Activated CD4-positive, alpha-beta T cell treated with anti-CD3 and anti-CD28 coated beads, Interleukin-2, amount 10 ng/mL, durations not matched to agents 24 days and 14 days (primary cell): ENCODE data around the gene SUGCT. TPM values are rescaled to one million over a fixed set of nuclear protein-coding genes. Genes with fewer than 3 reads are reported as not detected.

ENCODE experiments used
- DNase-seq: peaks from one replicate; pipeline ENCODE4 v3.0.0; 2022
- H3K27ac Mint-ChIP-seq: one replicate; pipeline ENCODE4 v1.8.0; 2022; ENCODE audit warnings: mild to moderate bottlenecking, mixed read lengths
- H3K27me3 Mint-ChIP-seq: one replicate; pipeline ENCODE4 v1.8.0; 2022; ENCODE audit warnings: mixed read lengths
- H3K36me3 Mint-ChIP-seq: one replicate; pipeline ENCODE4 v1.8.0; 2022; ENCODE audit warnings: low read depth, mild to moderate bottlenecking, mixed read lengths
- H3K4me1 Mint-ChIP-seq: one replicate; pipeline ENCODE4 v1.8.0; 2021; ENCODE audit warnings: mixed read lengths
- H3K4me3 Mint-ChIP-seq: one replicate; pipeline ENCODE4 v1.8.0; 2022; ENCODE audit warnings: mild to moderate bottlenecking, moderate library complexity, mixed read lengths
- H3K9me3 Mint-ChIP-seq: one replicate; pipeline ENCODE4 v1.8.0; 2021; ENCODE audit warnings: mixed read lengths
- intact Hi-C: fragments of 100-400 bp; cut with micrococcal nuclease; formaldehyde crosslinking; loops from one replicate; pipeline ENCODE4 v1.15.1; 2023
- total RNA-seq: library from RNA; stranded (reverse); gene quantifications from 2 replicates; pipeline ENCODE4 v1.2.3, GENCODE V29; 2022

SUGCT gene
- total RNA-seq, 1 donor from 2014 or later: 0.91 TPM

DNA sequence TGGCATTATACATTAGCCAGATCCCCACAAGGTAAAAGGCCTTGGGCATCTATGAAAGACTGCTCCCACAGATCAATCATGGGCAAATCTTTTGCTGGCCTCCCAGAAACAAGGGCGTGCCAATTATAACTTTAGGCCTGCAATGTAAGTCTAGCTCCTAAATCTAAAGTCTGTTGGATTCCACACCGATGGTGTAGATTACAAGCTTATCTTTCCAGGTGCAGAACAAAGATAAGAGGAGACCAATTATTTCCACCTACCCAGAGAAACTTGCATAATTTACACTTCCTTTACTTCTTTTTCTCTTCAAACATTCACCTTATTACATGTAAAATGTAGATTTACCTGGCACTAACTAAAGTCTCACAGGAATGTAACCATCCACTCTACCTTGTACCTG, 713.1 kb downstream of the SUGCT start:
- no peaks in the 10 kb centered on the region for H3K9me3 Mint-ChIP-seq
- intact Hi-C loops: no loop called here
- no peak for DNase-seq
- no peaks in the 10 kb centered on the region for H3K36me3 Mint-ChIP-seq
- no peaks in the 10 kb centered on the region for H3K27me3 Mint-ChIP-seq
- H3K4me3 Mint-ChIP-seq: no peak overlapping the region
- H3K4me1 Mint-ChIP-seq: no peaks in the 10 kb centered on the region
- no peak overlapping the region for H3K27ac Mint-ChIP-seq

DNA sequence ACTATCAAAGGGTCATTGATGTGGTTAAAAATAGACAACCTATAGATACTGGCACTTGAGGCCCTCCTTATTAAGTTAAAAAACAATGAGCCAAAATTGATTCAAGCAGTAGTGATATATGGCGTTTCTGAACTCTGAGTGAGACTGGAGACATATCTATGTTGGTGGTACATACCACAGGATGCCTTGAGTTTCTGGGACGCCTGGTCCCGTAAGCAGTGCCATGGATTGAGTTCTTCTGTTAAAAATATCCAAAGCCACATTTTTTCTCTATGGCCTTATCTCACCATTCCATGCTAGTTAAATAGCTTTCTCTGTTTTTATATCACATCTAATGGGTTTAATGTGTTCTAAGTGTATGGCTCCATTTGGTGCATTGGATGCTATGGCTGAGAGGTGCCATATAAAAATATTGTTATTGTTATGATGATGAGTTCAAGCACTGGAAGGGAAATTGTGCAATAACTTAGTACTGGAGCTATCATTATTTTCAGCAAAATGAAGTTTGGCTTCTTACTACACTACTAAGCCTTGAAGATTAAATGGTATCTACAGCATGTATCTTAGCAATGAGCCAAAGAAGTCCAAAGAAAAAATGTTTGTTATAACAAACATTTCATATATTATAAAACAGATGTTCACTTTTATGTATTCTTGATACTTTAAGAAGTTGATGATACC, 713.9 kb downstream of the SUGCT start:
- no peaks in the 10 kb centered on the region for H3K36me3 Mint-ChIP-seq
- no peaks in the 10 kb centered on the region for H3K9me3 Mint-ChIP-seq
- no peaks in the 10 kb centered on the region for H3K27me3 Mint-ChIP-seq
- no peak overlapping the region for H3K27ac Mint-ChIP-seq
- H3K4me3 Mint-ChIP-seq: no peak overlapping the region
- no peaks in the 10 kb centered on the region for H3K4me1 Mint-ChIP-seq
- no peak for DNase-seq
- intact Hi-C loops: no loop called here

DNA sequence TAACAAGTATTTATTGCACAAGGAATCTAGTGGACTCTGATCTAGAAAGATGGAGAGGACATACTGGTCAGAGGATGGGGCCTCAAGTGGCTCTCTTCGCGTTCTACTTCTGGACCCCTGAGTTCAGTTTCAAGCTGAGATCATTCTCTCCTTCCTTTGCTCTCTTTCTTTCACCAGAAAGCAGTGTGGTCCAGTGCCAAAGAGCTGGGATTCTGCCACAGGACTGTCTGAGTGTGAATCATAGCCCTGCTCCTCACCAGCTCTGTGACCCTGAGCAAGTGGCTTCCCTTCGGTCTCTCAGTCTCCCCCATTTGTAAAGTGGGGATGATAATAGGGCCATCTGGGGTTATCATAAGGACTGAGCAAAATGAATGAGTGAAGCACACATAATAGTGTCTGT, 715.2 kb downstream of the SUGCT start:
- Mint-ChIP-seq H3K27ac (no peak overlapping the region), H3K36me3 (no peaks in the 10 kb centered on the region), H3K9me3 (no peaks in the 10 kb centered on the region), H3K4me1 (no peaks in the 10 kb centered on the region), H3K27me3 (no peaks in the 10 kb centered on the region), H3K4me3 (no peak overlapping the region)
- no peak for DNase-seq
- intact Hi-C loops: no loop called here

GRCh38 chr7:40851001-40851400, 716.2 kb downstream of the SUGCT start:
- Mint-ChIP-seq H3K4me1 (no peaks in the 10 kb centered on the region), H3K27me3 (no peaks in the 10 kb centered on the region), H3K36me3 (no peaks in the 10 kb centered on the region), H3K9me3 (no peaks in the 10 kb centered on the region), H3K27ac (no peak overlapping the region), H3K4me3 (no peak overlapping the region)
- DNase-seq: no peak
- intact Hi-C loops: no loop called here

DNA sequence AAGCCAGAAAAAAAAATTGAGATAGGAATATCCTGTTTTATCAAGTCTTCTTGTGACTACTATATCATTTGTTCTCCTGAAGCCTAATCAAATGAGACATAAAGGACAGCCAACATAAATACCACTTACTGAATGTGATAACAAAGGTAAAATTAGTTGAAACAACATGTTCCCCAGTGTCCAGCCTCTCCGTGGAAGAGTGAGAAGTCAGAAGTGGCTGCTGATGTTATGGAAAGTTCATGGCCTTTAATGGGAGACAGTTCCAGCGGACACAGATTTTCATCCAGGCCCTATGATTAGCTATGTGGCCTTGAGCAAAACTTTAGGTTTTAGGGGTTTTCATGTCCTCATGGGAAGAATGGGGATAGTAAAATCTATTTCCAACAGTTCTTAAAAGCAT, 724.3 kb downstream of the SUGCT start:
- no peak overlapping the region for H3K4me3 Mint-ChIP-seq

DNA sequence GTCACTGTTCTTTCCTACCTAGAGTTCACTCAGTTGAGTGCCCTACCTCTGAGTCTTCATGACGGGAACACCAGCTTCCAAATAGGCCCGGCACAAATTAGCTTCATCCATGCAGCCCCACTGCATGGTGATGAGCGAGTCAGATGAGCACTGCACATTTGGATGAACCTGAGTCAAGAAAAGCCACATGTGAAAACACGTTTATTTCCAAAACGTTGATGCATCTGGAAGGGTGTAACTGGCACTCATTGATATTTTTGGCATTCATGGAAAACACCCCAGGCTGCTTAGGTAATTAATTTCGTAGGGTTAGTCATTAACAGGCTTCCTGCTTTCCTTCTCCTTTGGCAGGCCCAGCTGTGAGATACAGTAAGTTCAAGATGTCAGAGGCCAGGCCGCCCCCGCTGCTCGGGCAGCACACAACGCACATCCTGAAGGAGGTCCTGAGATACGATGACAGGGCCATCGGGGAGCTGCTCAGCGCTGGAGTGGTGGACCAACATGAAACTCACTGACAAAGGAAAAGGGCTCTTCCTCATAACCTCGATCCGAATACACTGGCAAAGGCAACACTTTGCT, 725.2 kb downstream of the SUGCT start:
- Mint-ChIP-seq H3K36me3 (no peaks in the 10 kb centered on the region), H3K4me3 (no peak overlapping the region), H3K27me3 (no peaks in the 10 kb centered on the region), H3K27ac (no peak overlapping the region), H3K9me3 (no peaks in the 10 kb centered on the region), H3K4me1 (no peaks in the 10 kb centered on the region)
- intact Hi-C loops: no loop called here
- DNase-seq: no peak

More for the DNA sequence above, 724.3 kb downstream of the SUGCT start:
- H3K9me3 Mint-ChIP-seq: no peaks in the 10 kb centered on the region
- intact Hi-C loops: no loop called here
- no peaks in the 10 kb centered on the region for H3K27me3 Mint-ChIP-seq
- no peaks in the 10 kb centered on the region for H3K4me1 Mint-ChIP-seq
- no peak overlapping the region for H3K27ac Mint-ChIP-seq
- no peaks in the 10 kb centered on the region for H3K36me3 Mint-ChIP-seq
- DNase-seq: no peak

DNA sequence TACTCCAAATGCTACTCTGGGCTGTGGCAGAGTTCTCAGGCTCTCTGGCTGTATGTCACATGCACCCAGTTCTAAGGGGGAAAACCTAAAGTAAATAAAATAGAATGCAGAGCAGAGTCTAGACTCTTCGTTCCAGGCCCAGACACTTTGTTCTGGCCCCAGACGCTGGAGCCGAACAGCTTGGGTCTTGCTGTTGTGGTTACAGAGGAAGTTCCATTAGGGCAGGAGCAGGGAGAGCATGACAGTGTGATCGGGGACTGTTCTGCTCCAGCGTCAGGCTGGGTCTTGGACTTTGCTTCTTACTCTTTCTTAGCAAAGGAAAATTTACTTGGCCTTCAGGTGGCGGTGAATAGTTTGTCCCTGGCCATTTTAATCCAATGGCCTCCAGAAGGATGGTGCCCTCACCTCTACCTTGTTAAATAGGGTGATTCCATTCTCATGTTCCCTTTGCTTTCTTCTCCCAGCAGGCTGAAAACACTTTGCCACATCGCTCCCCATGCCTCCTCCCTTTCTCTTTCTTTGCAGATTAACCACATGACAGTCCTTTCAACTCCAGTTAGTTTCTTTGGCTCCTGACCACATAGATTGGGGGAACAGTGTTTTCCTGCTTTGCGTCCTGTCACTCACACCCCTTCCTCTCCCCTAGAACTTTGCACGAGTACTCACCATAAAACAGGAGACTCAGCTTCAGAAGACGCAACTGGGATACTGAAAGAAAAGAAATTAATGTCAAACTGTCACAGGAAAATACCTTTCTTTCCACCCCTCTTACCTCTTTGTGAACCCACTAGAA, 730.8 kb downstream of the SUGCT start:
- no peaks in the 10 kb centered on the region for H3K27me3 Mint-ChIP-seq
- no peaks in the 10 kb centered on the region for H3K36me3 Mint-ChIP-seq
- H3K4me3 Mint-ChIP-seq: no peak overlapping the region
- H3K9me3 Mint-ChIP-seq: no peaks in the 10 kb centered on the region
- intact Hi-C loops: no loop called here
- H3K4me1 Mint-ChIP-seq: no peaks in the 10 kb centered on the region
- no peak overlapping the region for H3K27ac Mint-ChIP-seq
- no peak for DNase-seq

- no peak overlapping the region for H3K4me3 Mint-ChIP-seq
- no peaks in the 10 kb centered on the region for H3K27me3 Mint-ChIP-seq
- H3K4me1 Mint-ChIP-seq: no peaks in the 10 kb centered on the region
Observed at GRCh38 chr7:40866601-40867000, 731.8 kb downstream of the SUGCT start.

GRCh38 chr7:40870108-40870507, 735.3 kb downstream of the SUGCT start:
- H3K27me3 Mint-ChIP-seq: no peaks in the 10 kb centered on the region
- H3K4me3 Mint-ChIP-seq: no peak overlapping the region
- no peaks in the 10 kb centered on the region for H3K36me3 Mint-ChIP-seq
- H3K4me1 Mint-ChIP-seq: no peaks in the 10 kb centered on the region
- H3K27ac Mint-ChIP-seq: no peak overlapping the region
- intact Hi-C loops: no loop called here
- H3K9me3 Mint-ChIP-seq: peaks cover 5% of the 10 kb centered on the region
- DNase-seq: no peak

More at GRCh38 chr7:40866601-40867000, 731.8 kb downstream of the SUGCT start:
- no peak overlapping the region for H3K27ac Mint-ChIP-seq
- intact Hi-C loops: no loop called here
- DNase-seq: no peak
- H3K9me3 Mint-ChIP-seq: peaks cover 2% of the 10 kb centered on the region
- no peaks in the 10 kb centered on the region for H3K36me3 Mint-ChIP-seq

GRCh38 chr7:40873248-40873647, 738.4 kb downstream of the SUGCT start:
- no peak for DNase-seq
- H3K4me1 Mint-ChIP-seq: no peaks in the 10 kb centered on the region
- peaks cover 5% of the 10 kb centered on the region for H3K9me3 Mint-ChIP-seq
- H3K4me3 Mint-ChIP-seq: no peak overlapping the region
- intact Hi-C loops: no loop called here
- no peak overlapping the region for H3K27ac Mint-ChIP-seq
- H3K27me3 Mint-ChIP-seq: no peaks in the 10 kb centered on the region
- no peaks in the 10 kb centered on the region for H3K36me3 Mint-ChIP-seq

DNA sequence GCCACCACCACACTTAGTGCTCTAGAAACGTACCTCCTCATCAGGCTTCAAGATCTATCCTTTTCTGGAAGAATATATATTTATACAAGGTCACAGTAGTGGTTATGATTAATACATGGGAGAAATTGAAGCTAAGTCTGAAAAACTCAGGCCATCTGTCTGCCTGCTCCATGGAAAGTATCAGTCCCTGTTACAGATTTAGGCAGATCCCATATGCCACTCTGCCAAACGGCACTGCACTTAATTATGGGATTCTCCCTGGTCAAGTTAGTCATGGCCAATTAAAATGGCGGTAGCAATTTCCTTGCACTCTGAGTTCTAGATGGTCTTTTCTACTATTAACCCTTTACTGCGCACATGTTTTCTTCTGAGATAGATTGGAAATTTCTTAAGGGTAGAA, 740.0 kb downstream of the SUGCT start:
- H3K4me1 Mint-ChIP-seq: no peaks in the 10 kb centered on the region
- intact Hi-C loops: no loop called here
- no peak overlapping the region for H3K4me3 Mint-ChIP-seq
- no peak overlapping the region for H3K27ac Mint-ChIP-seq
- no peaks in the 10 kb centered on the region for H3K36me3 Mint-ChIP-seq
- no peak for DNase-seq
- H3K27me3 Mint-ChIP-seq: no peaks in the 10 kb centered on the region
- H3K9me3 Mint-ChIP-seq: peaks cover 5% of the 10 kb centered on the region

DNA sequence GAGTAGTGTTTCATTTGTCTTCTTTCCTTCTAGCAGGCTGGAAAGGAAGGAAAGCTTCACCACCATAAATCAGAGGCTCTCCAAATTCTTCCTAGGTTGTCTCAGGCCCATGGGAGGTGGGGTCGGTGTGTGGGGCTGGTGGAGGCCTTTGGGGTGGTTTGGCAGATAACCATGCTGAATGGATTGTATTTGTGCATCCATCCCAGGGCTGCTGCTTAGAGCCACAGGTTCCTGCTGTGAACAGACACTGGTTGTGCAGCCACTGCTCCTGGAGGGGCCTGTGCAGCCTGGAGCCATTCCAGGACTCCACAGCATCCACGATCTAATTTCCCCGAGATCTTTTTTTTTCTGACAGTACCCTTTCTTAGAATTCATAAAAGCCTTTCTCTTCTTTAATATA, 741.8 kb downstream of the SUGCT start:
- intact Hi-C loops: no loop called here
- no peak for DNase-seq
- H3K4me3 Mint-ChIP-seq: no peak overlapping the region

DNA sequence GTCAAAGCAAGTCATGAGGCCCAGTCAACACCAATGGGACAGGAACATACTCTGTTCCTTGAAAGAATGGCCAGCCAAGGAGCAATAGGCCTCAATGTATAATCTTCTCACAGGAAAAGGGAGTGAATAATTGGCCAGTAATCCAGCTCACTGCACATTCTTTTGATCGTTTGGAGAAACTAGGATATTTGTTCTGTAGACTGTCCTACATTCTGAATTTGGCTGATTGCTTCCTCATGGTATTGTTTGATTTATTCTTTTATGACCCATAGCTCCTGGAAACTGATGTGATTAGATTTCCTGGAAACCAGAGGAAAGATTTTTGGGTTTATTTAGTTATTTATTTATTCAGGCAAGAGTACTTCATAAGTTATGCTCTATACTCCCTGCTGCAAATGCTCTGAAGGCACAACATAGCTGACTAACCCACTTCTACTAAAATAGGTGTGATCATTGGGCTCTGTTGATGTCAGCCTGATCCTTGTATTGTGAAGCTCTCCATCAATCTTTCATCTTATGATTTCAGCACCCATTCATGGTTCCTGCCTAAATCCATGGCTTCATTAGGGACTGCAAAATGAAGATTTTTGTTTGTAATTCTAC, 745.2 kb downstream of the SUGCT start:
- H3K27me3 Mint-ChIP-seq: no peaks in the 10 kb centered on the region
- no peaks in the 10 kb centered on the region for H3K9me3 Mint-ChIP-seq
- H3K4me3 Mint-ChIP-seq: no peak overlapping the region
- no peak overlapping the region for H3K27ac Mint-ChIP-seq
- H3K4me1 Mint-ChIP-seq: no peaks in the 10 kb centered on the region
- intact Hi-C loops: no loop called here
- DNase-seq: no peak
- H3K36me3 Mint-ChIP-seq: no peaks in the 10 kb centered on the region

More for the DNA sequence above, 741.8 kb downstream of the SUGCT start:
- Mint-ChIP-seq H3K4me1 (no peaks in the 10 kb centered on the region), H3K27me3 (no peaks in the 10 kb centered on the region), H3K9me3 (peaks cover 3% of the 10 kb centered on the region), H3K27ac (no peak overlapping the region), H3K36me3 (no peaks in the 10 kb centered on the region)

DNA sequence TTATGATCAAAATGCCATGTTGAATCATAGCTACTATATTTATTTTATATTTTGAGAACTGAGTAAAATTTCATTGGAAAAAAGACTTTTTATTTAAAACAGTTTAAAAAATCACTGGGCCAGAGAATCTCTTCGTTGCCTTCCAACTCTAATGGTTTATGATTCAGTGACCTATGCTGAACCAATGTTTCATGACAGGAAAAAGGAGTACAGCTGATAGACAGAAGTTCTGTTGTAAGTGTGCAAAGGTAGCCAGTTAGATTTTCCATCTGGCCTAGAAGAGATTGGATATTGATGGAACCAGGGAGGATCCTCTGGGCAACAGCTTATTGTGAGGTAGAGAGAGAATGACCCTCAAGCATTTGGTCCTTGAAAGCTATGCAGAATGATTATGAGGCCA, 745.8 kb downstream of the SUGCT start:
- intact Hi-C loops: no loop called here
- H3K27me3 Mint-ChIP-seq: no peaks in the 10 kb centered on the region

More for the DNA sequence above, 745.8 kb downstream of the SUGCT start:
- Mint-ChIP-seq H3K36me3 (no peaks in the 10 kb centered on the region), H3K4me1 (no peaks in the 10 kb centered on the region), H3K4me3 (no peak overlapping the region), H3K27ac (no peak overlapping the region), H3K9me3 (no peaks in the 10 kb centered on the region)
- no peak for DNase-seq
